Right ventricle myocardium superior (tissue), 1 donor: Measurements from ENCODE around the gene WTAP. TPM values are rescaled to one million over a fixed set of nuclear protein-coding genes. Genes with fewer than 3 reads are reported as not detected.
A peak's percentile ranks its signal among the peaks of the same experiment; 100 is the strongest.
"Not testable (repeated sequence)": the region's sequence is repeated elsewhere in the genome, so short reads cannot be mapped to it uniquely, and the experiment has no call there.

Source experiments
- ATAC-seq: fragments of 200-7000 bp; cut with Tn5 transposase; one replicate; pipeline ENCODE4 v1.9.1; 2020; ENCODE audit warnings: mild to moderate bottlenecking; ENCODE audit not compliant: poor library complexity
- DNase-seq: peaks from one replicate; pipeline ENCODE4 v3.0.0-alpha.2; 2020
- intact Hi-C: fragments of 100-400 bp; cut with DNase I; formaldehyde crosslinking; loops from one replicate; pipeline ENCODE4 v1.11.2; 2022
- total RNA-seq: library from RNA; stranded (reverse); fragmentation: NEBNext Ultra II Directional; extraction: Animal tissue kit (Norgen Biotek cat#: 25700); gene quantifications from one replicate; pipeline ENCODE4 v1.2.1, GENCODE V29; 2021
- donor health status: DM: no; HTN: yes; CAD: no; lungs with severe emphysema.

WTAP gene
- total RNA-seq, 1 donor from 2014 or later: 40.1 TPM

DNA sequence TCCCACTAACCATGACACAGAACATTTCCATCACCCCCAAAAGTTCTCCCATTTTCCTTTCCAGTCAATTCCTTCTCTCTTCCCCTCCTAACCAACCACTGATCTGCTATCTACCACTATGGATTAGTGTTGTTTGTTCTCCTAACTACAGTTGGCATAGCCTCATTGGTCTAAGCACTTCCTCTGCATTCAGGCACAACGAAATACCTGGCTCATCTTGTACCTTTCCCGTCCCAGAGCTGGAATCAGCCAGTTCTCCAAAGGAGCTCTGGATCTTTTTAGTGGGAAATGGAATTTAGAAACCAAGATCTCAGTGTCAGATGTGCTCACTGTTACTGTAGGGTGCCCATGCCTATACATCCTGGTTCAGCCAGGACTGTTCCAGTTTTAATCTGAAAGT lies 4.0 kb upstream of the WTAP start:
- DNase-seq: no peak
- ATAC-seq: no peak
- intact Hi-C loops: no loop called here

DNA sequence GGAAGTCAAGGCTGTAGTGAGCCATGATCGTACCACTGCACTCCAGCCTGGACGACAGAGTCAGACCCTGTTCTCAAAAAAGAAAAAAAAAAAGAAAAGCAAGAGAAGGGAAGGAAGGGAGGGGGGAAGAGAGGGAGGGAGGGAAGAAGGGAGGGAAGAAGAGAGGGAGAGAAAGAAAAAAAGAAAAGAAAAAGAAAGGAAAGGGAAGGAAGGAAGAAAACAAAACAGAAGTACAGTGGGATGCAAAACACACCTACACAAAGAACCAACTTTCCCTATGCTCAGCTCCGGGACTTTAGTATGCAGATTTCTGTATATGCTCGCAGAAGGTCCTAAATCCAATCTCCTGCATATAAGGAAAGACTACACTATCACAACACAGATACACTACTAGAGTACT lies 2.5 kb upstream of the WTAP start:
- ATAC-seq: no peak
- DNase-seq: no peak
- intact Hi-C loops: loop anchor here (5.0 kb wide), 1 partner anchor 32 kb away; the partner anchor contains the start of gene SOD2

DNA sequence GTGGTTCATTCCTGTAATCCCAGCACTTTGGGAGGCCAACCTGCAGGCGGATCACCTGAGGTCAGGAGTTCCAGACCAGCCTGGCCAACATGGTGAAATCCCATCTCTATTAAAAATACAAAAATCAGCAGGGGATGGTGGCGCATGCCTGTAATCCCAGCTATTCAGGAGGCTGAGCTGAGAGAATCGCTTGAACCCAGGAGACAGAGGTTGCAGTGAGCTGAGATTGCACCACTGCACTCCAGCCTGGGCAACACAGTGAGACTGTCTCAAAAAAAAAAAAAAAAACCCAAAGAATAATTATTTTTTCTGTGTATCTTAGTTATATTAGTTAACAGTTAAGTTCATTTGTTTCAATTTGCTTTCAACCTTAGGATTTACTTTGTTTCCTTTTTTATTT lies 2.1 kb upstream of the WTAP start:
- not testable (repeated sequence) for ATAC-seq, DNase-seq
- intact Hi-C loops: loop anchor here (5.0 kb wide), 1 partner anchor 33 kb away; the partner anchor contains the start of gene SOD2

DNA sequence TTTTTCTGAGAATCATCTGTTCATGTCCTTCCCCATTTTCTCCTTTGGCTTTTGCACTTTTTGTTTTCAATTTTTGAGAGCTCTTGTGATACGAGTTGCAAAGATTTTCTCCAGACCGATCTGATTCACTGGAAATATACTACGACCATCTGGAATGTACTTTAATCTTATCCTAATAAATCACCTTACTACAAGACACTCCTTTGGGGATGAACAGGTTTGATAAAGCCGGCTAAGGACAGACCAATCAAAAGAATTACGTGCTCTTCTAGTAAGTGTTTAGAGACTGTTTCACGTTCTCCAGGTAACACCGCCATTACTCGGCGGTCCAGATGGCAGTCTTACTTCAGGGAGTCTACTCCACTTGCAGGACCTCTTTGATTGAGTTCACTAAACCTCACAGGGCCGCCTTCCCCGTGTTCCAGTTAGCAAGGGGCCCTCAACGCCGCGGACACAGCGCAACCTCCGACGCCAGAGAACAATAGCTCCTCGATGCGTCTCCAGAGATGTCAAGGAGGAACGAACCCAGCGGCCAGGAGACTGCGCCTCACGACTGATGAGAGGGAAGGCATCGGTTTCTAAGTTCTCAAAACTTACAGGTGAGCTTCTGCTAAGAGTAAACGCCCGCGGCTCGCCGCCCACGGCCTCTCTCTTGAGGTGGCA lies 920 bp upstream of the WTAP start:
- intact Hi-C loops: loop anchor here (5.0 kb wide), 1 partner anchor 34 kb away; the partner anchor contains the start of gene SOD2
- ATAC-seq (peak; percentile 37), DNase-seq (no peak)

DNA sequence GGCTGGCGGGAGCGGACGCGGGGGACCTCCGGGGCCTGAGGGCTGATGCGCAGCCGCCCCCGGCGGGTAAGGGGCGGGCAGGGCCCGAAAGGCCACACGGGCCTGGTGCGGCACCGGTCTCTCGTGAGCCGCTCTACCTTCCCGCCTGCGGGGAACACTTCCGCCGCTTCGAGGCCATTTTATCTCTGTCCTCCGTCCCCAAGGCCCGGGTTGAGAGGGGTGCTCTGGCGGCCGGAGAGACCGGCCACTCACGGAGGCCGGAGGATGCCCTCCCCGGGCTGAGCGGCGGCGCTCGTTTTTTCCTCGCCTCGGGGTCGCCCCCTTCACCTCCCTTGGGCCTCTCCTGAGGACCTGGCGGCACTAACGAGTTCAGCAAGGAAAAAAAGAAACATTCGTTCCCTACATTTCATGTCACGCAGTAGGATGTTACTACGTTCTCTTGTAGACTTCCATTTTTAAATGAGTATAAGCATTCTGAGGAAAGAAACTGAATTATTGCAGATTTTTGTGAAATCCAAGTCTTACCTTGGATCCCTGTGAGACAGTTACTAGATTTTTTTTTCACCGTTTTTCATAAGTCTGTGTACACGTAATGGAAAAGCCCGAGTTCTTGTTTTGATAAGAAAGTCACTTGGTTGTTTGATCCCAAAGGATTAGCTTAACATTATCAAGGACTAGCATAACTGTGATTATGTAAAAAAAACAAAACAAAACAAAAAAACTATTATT lies 575 bp downstream of the WTAP start:
- intact Hi-C loops: loop anchor here (5.0 kb wide), 1 partner anchor 36 kb away; the partner anchor contains the start of gene SOD2
- ATAC-seq (peak; percentile 35), DNase-seq (no peak)

DNA sequence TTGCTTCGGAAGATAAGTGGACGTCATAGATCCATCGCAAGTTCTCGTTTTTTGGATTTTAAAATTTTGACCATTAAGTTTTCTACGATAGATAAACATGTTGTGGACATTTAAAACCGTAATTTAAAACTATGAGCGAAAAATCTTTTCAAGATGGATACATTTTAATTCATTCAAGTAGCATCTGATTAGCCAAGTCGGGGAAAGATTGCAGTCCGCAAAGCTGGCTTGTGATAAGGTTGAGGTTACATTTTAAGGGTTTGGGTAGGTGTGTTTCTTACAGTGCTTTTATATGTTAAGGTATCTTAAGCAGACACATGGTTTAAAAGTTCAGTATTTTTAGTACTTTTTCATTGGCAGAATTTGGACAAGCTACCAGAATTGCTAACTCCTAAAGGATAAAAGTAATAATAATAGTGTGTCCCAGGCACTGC lies 1.2 kb downstream of the WTAP start:
- intact Hi-C loops: loop anchor here (5.0 kb wide), 1 partner anchor 36 kb away; the partner anchor contains the start of gene SOD2
- no peak for DNase-seq
- ATAC-seq: no peak

DNA sequence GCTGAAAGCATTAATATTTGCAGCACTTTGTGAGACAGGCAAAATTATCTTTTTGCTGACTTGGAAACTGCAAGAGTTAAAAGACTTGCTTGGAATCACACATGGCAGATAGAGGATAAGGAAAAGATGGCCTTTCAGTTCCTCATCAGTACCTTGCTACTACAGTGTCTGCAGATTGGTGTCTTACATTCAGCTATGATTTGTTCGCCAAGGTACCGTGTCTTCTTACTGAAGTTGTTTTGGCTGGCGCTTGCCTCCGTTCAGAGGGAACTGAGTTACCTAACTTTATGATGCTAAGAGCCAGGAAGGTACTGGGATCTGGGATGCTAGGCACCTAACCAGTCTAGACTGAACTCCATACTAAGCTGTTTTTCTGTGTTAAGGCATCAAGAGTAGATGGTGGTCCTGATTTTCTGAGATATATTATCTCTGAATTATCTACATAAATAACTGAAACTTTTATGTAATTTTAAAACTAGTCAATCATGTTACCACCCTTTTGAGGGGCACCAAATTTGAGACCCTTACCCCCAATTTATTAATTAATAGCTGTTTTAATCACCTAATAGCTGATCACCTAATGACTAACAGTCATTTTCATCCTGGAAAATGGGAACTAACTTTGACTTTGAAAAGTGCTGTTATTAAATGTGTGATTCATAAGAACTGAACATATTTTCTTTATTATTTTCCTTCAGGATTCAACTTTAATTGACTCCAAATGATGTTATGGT lies 2.5 kb downstream of the WTAP start:
- DNase-seq (no peak), ATAC-seq (no peak)
- intact Hi-C loops: loop anchor here (5.0 kb wide), 1 partner anchor 37 kb away; the partner anchor contains the start of gene SOD2

DNA sequence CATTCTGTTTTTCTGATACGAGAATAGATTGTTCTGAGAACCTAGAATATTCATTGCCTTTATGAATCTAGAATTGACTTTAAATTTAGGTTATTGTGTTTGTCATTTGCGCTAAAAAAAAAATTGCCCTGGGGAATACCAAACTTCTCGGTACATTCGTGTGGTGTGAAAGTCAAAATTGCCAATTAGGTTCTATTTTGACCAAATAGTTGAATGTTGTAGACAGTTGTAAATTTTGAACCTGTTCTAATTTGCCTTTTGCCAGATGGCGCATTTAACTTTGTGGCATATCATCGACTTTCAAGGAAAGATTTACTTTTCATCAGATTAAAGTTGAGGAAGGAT lies 3.0 kb downstream of the WTAP start:
- DNase-seq: no peak
- intact Hi-C loops: no loop called here
- no peak for ATAC-seq

DNA sequence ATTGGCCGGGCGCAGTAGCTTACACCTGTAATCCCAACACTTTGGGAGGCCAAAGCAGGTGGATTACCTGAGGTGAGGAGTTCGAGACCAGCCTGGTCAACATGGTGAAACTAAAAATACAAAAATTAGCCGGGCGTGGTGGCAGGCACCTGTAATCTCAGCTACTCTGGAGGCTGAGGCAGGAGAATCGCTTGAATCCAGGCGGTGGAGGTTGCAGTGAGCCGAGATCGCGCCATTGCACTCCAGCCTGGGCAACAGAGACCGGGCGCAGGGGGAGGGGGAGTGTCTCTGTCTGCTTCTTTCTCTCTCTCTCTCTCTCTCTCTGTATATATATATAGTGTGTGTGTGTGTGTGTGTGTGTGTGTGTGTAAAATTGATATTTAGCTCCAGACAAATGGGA lies 5.2 kb downstream of the WTAP start:
- ATAC-seq, intact Hi-C loops, DNase-seq: not testable (repeated sequence)

DNA sequence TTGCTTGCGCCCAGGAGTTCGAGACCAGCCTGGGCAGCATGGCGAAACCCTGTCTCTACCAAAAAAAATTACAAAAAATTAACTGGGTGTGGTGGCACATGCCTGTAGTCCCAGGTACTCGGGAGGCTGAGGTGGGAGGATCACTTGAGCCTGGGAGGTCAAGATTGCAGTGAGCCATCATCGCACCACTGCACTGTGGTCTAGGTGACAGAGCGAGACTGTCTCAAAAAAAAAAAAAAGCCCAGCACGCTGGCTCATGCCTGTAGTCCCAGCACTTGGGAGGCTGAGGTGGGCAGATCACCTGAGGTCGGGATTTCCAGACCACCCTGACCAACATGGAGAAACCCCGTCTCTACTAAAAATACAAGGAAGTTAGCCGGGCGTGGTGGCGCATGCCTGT lies 6.1 kb downstream of the WTAP start:
- DNase-seq, ATAC-seq, intact Hi-C loops: not testable (repeated sequence)

DNA sequence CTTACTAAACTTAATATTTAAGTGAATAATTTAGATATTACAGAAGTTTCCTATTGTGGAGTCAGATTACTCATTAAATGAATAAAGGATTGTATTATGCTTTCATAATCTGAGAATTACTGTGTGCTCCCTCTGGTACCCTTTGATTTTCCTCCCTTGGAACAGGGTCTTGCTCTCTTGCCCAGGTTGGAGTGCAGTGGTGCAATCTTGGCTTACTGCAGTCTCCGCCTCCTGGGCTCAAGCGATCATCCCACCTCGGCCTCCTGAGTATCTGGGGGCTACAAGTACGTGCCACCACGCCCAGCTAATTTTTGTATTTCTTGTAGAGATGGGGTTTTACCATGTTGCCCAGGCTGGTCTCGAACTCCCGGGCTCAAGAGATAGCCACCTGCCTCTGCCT lies 9.6 kb downstream of the WTAP start:
- DNase-seq: no peak
- ATAC-seq: no peak
- intact Hi-C loops: no loop called here

DNA sequence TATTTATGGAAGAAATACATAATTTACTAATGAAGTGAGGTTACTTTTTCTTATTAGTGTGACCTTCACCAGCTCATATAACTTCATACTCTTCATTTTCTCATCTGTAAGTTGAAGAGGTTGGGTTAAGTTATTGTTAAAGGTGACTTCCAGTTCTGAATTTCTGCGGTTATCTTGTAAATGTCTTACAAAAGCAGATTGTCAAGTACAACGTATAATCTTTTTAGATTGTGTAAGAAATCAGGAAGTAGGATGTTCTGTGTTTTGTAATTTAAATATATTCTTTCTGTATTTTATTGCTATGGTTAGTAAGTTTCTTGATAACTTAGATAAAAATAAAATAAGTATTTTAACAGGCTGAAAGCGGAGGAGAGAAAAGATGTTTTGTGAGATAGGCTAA lies 12.0 kb downstream of the WTAP start:
- no peak for ATAC-seq
- intact Hi-C loops: no loop called here
- DNase-seq: no peak

DNA sequence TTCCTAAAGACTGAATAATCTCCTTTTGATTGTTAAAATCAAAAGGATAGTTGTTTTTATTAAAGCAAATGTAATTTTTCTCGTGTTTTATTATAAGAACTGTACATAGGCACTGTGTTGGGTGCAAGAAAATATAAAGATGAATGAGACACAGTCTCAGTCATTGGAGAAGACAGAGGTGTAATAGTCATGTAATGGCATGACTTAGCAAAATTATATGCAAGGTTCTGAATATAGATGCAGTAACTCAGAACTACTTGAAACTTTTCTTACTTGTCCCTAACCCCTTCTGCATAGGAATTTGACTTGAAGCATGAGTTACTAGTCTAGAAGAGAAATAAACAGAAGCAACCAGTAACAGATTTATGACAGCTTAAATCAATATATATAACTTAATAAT lies 14.9 kb downstream of the WTAP start:
- intact Hi-C loops: no loop called here
- ATAC-seq (no peak), DNase-seq (no peak)

DNA sequence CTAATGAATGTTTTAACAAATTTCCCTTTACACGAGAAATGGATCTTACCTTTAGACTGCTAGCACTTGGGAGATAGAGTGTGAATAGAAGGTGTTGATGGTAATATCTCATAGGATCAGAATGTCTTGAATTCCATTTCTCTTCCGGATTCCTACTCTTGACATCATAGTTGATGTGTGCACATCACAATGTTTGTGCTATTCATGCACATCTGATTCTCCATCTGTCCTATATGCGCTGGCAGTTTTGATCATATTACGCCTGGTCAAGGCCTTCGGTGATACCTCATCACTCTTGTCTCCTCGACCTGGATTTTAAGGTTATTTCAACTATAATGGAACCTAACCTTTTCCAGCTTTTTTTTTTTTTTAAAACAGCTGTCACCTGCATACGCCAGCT lies 17.8 kb downstream of the WTAP start:
- DNase-seq: no peak
- no peak for ATAC-seq
- intact Hi-C loops: no loop called here

DNA sequence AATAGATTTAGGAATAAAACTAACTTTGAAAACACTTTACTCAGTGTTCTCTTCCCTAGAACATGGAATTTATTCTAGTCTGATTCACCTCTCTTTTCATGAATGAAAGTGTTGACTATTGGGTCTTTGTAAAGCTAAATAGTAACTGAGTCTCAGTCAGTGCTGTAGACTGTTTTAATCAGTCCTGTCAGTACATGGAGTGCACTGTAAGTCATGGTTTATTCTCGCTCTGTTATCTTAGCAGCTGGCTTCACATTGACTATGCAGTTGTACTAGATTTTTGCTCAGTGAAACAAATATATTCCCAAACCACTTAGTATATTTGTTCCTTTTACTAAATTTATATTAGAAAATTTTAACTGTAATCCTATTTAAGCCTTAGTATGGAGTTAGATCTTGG lies 19.5 kb downstream of the WTAP start:
- DNase-seq (no peak), ATAC-seq (peak; percentile 81)
- intact Hi-C loops: no loop called here

DNA sequence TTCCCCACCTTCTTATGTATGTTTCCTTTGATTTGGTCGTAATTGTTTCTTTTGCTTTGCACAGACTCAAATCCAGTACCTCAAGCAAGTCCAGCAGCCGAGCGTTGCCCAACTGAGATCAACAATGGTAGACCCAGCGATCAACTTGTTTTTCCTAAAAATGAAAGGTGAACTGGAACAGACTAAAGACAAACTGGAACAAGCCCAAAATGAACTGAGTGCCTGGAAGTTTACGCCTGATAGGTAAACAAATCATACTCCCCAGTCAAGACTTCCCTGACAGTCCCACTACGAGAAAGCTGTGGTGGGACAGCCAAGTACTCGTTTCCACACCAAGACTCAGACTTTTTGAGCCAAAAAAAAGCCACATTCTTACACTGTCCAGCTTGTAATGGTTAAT lies 20.8 kb downstream of the WTAP start:
- ATAC-seq, intact Hi-C loops, DNase-seq: not testable (repeated sequence)

DNA sequence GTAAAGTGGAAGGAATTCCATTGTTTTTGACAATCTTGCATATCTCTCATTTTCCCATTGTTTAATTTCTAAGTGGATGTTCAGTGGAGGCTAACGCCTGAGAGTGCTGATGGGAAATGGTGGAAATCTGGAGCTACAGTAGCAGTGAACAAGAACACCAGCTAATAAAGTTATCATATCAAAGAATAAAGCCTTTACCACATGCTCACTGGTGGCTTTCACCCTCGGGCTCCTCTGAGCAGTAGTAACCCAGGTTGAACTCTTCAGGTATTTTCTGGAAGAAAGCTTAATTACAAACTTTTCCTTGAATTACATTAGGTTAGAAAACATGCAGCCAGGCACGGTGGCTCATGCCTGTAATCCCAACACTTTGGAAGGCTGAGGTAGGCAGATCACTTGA lies 24.1 kb downstream of the WTAP start:
- intact Hi-C loops: no loop called here

DNA sequence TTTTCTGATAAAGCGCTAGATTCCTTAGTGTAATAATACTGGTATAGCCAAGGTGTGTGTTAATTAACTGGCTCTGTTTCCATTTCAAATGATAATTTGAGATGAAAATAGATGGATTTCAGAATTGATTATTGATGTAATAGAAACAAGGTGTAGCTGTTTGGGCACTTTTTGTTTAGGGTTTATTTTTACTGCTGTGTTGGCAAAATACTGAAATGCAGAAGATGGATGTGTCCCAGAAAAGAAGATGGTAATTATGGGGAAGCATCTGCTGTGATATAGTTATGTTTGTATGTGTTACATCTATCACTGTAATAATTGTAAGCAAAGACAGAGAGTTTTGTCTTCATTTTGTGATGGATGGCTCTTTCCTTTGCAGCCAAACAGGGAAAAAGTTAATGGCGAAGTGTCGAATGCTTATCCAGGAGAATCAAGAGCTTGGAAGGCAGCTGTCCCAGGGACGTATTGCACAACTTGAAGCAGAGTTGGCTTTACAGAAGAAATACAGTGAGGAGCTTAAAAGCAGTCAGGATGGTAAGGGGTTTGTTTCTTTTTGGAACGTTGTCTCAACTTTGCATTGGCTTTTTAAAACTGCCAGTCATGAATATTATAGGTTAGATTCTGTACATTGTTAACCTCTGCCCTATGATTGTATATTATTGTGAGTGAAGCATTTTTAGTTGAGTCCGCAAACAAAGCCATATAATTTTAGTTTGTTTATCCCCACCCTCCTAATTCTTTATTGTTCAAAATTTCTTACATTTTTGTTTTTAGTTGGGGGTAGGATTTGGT lies 26.0 kb downstream of the WTAP start:
- intact Hi-C loops: no loop called here
- DNase-seq: no peak
- no peak for ATAC-seq

More for the DNA sequence above, 24.1 kb downstream of the WTAP start:
- ATAC-seq: no peak
- no peak for DNase-seq

DNA sequence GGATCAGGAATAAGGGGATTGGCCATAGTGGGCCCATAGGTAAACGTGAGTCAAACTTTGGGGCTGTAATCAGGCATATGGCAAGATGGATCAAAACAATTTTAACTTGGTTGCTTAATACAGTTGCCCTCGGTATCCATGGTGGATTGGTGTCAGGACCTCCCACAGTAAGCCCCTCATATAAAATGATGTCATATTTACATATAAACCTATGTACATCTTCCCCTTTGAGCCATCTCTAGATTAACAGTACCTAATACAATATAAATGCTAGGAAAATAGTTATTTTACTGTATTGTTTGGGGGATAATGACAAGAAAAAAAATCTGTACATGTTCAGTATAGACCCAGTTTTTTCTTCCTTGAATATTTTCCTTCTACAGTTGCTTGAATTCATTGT lies 27.1 kb downstream of the WTAP start:
- no peak for DNase-seq
- intact Hi-C loops: no loop called here

More for the DNA sequence above, 27.1 kb downstream of the WTAP start:
- no peak for ATAC-seq
